ENCODE data around the gene CDH4.

DNA sequence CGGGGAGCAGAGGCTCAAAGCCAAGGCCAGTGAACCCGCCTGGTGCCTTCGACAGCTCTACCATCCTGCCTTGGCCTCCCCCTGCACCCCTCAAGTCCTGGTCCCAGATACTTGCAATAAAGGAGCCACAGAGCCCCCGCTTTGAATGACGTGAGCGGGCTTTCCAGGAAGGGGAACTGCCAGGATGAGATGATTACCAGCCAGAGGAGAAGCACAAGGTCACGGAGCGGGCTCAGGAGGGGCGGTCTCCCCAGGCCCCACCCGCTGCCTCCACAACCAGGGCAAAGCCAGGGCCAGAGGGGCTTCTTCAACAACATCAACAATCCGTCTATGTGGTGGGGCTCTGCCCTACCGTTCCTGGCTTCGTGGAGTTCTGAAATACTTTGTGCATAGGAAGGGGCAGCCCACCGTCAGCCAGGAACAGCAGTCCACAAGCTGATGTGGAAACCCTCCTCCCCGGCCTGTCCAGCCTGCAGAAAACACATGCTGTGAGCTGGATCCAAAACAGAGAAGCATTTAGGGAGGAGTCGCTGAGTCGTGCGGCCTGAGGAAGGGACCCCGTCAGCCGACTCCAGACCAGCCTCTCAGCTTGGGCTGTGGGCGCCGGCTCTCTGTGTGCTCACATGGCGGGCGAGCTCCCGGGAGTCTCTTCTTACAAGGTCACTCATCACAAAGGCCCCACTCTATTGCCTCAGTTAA is 392.5 kb downstream of the CDH4 start:
- TF ChIP-seq REST (IDR thresholded peaks at IDR 0.05; ENCODE audit: low read depth) = no peak
- no peak for TF ChIP-seq CEBPB (IDR thresholded peaks at IDR 0.05)
- TF ChIP-seq EGR1 (IDR thresholded peaks at IDR 0.05) = no peak
- TF ChIP-seq, protein P1, sequence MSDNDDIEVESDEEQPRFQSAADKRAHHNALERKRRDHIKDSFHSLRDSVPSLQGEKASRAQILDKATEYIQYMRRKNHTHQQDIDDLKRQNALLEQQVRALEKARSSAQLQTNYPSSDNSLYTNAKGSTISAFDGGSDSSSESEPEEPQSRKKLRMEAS (IDR thresholded peaks at IDR 0.05) = no peak
- no peak for TF ChIP-seq RAD21 (IDR thresholded peaks at IDR 0.05; ENCODE audit: low read depth)
- no peak for TF ChIP-seq YY1 (IDR thresholded peaks at IDR 0.05; ENCODE audit: low read depth)
- TF ChIP-seq CREB1 (IDR thresholded peaks at IDR 0.05; ENCODE audit: low read depth) = no peak
- TF ChIP-seq ZBTB7A (IDR thresholded peaks at IDR 0.05; ENCODE audit: low read depth) = no peak
- no peak for TF ChIP-seq NFIC (IDR thresholded peaks at IDR 0.05)

Data from Ishikawa (cell line).